Stimulated activated naive B cell treated with anti-CD40 and anti-IgM and Interleukin-4, amounts not matched to agents 10 μg/mL and 1 μg/mL and 100 μg/mL, for 72 hours (primary cell): ENCODE results near the gene NHSL1.

Experiments
- ATAC-seq, 2 donors: fragments of 150-1000 bp; cut with Tn5 transposase; replicated peaks; 2 replicates each; pipeline ENCODE4 v1.10.0; 2021; ENCODE audit warnings: moderate library complexity in 1 of 2
- DNase-seq: peaks from one replicate; pipeline ENCODE4 v3.0.0; 2021
- H3K27ac Mint-ChIP-seq: one replicate; pipeline ENCODE4 v1.8.0; 2022; ENCODE audit warnings: mild to moderate bottlenecking, mixed read lengths
- H3K27me3 Mint-ChIP-seq, 2 donors: one replicate each; pipeline ENCODE4 v1.8.0; 2022; ENCODE audit warnings: mixed read lengths in 2 of 2
- H3K36me3 Mint-ChIP-seq, 2 donors: one replicate each; pipeline ENCODE4 v1.8.0; 2022; ENCODE audit warnings: mixed read lengths in 2 of 2, mild to moderate bottlenecking in 1 of 2
- H3K4me1 Mint-ChIP-seq, 2 donors: one replicate each; pipeline ENCODE4 v1.8.0; 2022; ENCODE audit warnings: mixed read lengths in 2 of 2, mild to moderate bottlenecking in 1 of 2
- H3K4me3 Mint-ChIP-seq, 2 donors: one replicate each; pipeline ENCODE4 v1.8.0; 2022; ENCODE audit warnings: mild to moderate bottlenecking in 2 of 2, mixed read lengths in 2 of 2, moderate library complexity in 1 of 2
- H3K9me3 Mint-ChIP-seq, 2 donors: one replicate each; pipeline ENCODE4 v1.8.0; 2022; ENCODE audit warnings: mixed read lengths in 2 of 2, mild to moderate bottlenecking in 1 of 2

Gene NHSL1

DNA sequence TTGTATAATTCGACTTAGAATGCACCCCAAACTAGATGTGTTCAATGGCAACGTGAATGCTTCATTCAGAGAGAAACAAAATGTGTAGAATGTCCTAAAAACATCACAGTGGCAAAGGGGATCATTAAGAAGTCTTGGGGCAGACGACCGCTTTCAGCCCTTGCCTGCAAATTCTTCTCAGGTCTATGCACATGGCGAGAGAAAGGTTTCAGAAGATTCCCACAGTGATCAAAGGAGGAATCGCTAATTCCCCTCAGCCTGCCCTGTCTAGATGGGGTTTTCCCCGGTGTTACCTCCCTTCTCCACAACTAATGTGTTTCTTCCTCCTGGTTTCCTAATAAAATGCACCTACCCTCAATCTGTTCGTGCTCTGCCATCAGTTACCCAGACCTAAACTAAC, 13.3 kb upstream of the NHSL1 start:
- DNase-seq: no peak
- H3K4me3 Mint-ChIP-seq: no peak overlapping the region
- ATAC-seq: no peak
- peaks cover under 1% of the 10 kb centered on the region in 2 donors for H3K9me3 Mint-ChIP-seq
- H3K27me3 Mint-ChIP-seq: peaks cover 5 to 6% of the 10 kb centered on the region in 2 donors
- no peak overlapping the region for H3K27ac Mint-ChIP-seq
- peaks cover under 1% of the 10 kb centered on the region in 2 donors for H3K36me3 Mint-ChIP-seq
- H3K4me1 Mint-ChIP-seq: peaks cover under 1 to 5% of the 10 kb centered on the region in 2 donors

DNA sequence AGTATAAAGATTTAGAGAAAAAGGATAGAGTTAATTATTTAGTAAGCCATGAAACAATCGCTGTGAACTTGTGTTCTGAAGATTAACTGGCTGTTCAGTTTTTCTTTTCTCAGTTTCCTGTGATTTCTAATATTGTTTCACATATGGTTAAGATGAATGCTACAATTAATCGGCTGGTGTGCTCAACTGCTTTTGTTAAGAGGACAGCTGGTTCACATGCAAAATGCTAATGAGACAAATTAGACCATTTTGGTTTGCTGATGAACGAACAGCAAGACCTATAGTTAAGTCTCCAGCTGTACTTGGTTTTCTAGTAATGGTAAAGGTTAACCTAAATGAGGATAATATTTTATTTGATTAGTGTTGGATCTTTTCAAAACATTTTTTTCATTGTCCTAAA, 10.8 kb upstream of the NHSL1 start:
- peaks cover 0 to 5% of the 10 kb centered on the region in 2 donors for H3K4me1 Mint-ChIP-seq
- no peak for ATAC-seq
- DNase-seq: no peak
- H3K27ac Mint-ChIP-seq: no peak overlapping the region
- no peaks in the 10 kb centered on the region for H3K9me3 Mint-ChIP-seq
- peaks cover 5% of the 10 kb centered on the region in 2 donors for H3K27me3 Mint-ChIP-seq
- no peaks in the 10 kb centered on the region for H3K36me3 Mint-ChIP-seq
- no peak overlapping the region for H3K4me3 Mint-ChIP-seq

DNA sequence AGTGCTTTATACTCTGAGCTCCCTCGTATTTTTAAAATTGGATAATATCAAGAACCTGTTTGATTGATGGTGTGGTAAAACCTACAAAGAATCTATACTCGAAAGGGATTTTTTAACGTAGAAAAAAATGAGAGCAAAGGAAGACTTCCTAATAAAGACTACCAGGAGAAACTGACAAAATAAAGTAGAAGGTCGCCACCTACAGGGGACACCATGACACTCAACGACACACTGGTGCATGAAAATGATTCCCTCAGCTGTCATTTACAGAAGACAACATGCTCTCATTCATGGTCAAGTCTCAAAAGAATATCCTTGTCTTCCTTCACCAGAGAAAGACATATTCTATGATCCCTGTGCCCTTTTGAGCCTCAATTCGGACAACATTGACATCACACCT, 10.1 kb upstream of the NHSL1 start:
- DNase-seq (no peak), ATAC-seq (peak in 1 of 2 donors; percentile 52)
- Mint-ChIP-seq H3K4me3 (no peak overlapping the region), H3K9me3 (no peaks in the 10 kb centered on the region), H3K36me3 (no peaks in the 10 kb centered on the region), H3K4me1 (peaks cover 0 to 6% of the 10 kb centered on the region in 2 donors), H3K27me3 (peaks cover 5% of the 10 kb centered on the region in 2 donors), H3K27ac (no peak overlapping the region)

DNA sequence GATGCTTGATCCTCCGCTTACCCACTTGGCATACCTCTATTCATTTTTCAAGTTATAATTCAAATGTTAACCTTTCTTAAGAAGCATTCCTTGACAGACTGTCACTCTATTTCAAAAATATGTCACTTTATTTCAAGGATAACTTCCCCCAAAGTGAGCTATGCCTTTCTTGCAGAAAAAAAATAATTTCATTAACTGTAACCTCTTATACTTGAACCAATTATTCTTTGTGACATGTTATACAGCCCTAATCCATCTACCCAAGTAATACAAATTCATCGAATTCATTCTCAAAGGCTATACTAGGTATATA, 9.3 kb upstream of the NHSL1 start:
- H3K36me3 Mint-ChIP-seq: no peaks in the 10 kb centered on the region
- no peak overlapping the region for H3K27ac Mint-ChIP-seq
- no peaks in the 10 kb centered on the region for H3K9me3 Mint-ChIP-seq
- peaks cover 3 to 13% of the 10 kb centered on the region in 2 donors for H3K4me1 Mint-ChIP-seq
- ATAC-seq (no peak), DNase-seq (no peak)
- peaks cover 5% of the 10 kb centered on the region in 2 donors for H3K27me3 Mint-ChIP-seq
- no peak overlapping the region for H3K4me3 Mint-ChIP-seq

DNA sequence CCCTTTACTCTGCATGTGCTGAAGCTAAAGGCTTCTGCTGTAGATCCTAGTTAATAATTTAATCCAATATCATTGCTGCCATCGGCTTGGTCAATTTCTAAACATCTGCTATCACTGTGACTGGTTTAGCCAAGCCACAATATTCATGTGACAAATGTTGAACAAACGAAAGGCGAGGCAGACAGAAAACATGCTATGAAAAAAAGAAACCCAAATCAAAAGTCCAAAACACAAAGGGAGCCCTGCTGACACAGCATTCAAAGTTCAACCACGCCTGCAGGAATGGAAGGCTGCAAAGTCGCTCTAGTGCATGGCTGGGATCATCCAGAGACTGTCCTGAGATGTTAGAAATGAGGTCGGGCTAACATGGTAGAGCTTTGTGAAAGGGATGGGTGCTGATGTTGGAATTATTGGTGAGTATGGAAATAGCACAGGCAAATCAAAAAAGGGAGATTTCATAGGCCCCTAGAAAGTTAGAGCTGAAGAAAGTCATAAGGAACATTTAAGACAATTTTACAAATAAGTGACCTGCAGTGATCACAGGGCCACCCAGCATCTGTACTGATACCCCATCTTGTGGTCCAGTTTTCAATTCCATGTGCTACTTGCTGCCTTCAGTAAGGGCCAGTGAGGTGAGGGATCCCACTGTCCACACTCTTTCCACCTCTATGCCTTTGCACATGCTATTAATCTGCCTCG, 8.8 kb upstream of the NHSL1 start:
- DNase-seq (no peak), ATAC-seq (no peak)
- Mint-ChIP-seq H3K36me3 (no peaks in the 10 kb centered on the region), H3K27ac (no peak overlapping the region), H3K9me3 (no peaks in the 10 kb centered on the region), H3K4me3 (no peak overlapping the region), H3K27me3 (peaks cover 5% of the 10 kb centered on the region in 2 donors), H3K4me1 (peaks cover 3 to 13% of the 10 kb centered on the region in 2 donors)

DNA sequence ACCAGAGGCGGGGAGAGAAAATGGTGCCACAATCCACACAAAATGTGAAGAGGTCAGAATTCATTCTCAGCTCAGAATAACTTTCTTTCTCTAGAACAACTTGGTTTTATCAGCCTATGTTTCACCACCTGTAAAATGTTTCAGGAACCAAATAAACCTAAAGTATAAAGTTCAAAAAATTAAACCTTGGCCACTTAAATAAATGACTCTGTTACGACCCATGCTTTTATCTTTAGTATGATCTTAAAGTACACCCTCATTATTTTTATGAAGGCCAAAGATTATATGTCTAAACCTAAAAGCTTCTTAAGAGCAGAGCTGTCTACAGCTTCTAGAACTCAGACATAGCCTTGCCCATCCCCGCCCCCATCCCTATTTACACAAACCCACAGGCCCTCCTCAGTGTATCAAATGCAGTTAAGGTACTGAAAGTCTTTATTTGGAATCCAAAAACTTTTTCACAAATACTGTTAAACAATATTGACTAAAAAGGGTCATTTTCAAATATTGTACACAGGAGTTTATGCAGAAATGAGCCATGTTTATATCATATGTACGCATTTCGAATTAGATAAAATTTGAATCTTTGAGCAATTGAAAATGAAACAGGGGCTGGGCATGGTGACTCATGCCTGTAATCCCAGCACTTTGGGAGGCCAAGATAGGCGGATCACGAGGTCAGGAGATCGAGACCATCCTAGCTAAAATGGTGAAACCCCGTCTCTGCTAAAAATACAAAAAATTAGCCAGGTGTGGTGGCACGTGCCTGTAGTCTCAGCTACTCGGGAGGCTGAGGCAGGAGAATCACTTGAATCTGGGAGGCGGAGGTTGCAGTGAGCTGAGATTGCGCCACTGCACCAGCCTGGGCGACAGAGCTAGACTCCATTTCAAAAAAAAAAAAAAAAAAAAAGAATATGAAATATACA, 5.7 kb upstream of the NHSL1 start:
- H3K27ac Mint-ChIP-seq: no peak overlapping the region
- no peaks in the 10 kb centered on the region for H3K9me3 Mint-ChIP-seq

DNA sequence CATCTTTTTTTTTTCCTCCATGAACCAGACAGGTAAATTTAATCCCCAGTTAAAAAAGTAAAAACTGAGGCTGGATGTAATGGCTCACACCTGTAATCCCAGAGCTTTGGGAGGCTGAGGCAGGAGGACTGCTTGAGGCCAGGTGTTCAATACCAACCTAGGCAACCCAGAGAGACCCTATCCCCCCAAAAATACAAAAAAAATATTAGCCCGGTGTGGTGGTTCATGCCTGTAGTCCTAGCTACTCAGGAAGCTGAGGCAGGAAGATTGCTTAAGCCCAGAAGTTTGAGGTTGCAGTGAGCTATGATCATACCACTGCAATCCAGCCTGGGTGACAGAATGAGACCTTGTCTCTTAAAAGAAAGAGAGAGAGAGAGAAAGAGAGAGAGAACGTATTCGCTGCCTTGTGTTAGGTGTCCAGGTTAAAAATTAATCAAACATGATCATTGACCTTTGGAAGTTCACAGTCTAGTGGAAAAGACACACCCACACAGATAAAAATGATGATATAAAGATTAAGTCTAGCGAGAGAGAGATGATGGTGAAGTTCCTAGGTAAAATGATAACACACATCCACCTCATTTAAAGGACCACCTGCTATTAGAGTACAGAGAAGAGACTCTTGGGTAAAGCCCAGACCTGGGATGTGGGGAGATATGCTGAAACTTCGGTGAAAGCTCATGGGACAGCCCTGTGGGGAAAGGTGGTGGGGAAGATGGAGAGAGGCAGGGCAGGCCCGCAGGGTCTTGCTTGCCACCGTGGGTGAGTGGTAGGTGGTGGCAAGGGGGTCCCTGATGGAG, 4.8 kb upstream of the NHSL1 start:
- Mint-ChIP-seq H3K27ac (no peak overlapping the region), H3K27me3 (no peaks in the 10 kb centered on the region), H3K4me1 (peaks cover 9 to 17% of the 10 kb centered on the region in 2 donors), H3K9me3 (no peaks in the 10 kb centered on the region), H3K4me3 (no peak overlapping the region), H3K36me3 (no peaks in the 10 kb centered on the region)
- DNase-seq (no peak), ATAC-seq (no peak)

More for the DNA sequence above, 5.7 kb upstream of the NHSL1 start:
- Mint-ChIP-seq H3K27me3 (no peaks in the 10 kb centered on the region), H3K4me1 (peaks cover 3 to 13% of the 10 kb centered on the region in 2 donors), H3K4me3 (no peak overlapping the region), H3K36me3 (no peaks in the 10 kb centered on the region)
- no peak for DNase-seq
- no peak for ATAC-seq

DNA sequence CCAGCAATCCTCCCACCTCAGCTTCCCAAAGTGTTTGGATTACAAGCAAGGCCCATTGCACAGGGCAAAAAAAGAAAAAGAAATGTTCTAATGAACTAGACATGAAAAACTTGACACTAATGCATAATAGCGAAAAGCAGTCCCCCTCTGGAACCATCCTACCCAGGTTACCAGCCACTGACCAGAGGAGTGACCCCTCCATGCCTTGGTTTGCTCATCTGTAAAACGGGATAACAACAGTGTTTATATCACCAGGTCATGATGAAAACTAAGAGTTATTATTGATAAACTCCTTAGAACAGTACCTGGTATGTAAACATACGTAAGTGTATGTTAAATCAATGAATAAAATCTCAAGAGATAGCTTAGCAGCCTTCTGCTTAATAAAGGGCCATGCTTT, 3.3 kb upstream of the NHSL1 start:
- ATAC-seq (no peak), DNase-seq (no peak)
- peaks cover 0 to 5% of the 10 kb centered on the region in 2 donors for H3K27me3 Mint-ChIP-seq
- no peaks in the 10 kb centered on the region for H3K9me3 Mint-ChIP-seq
- H3K36me3 Mint-ChIP-seq: no peaks in the 10 kb centered on the region
- H3K27ac Mint-ChIP-seq: no peak overlapping the region
- H3K4me3 Mint-ChIP-seq: no peak overlapping the region
- peaks cover 16 to 29% of the 10 kb centered on the region in 2 donors for H3K4me1 Mint-ChIP-seq

DNA sequence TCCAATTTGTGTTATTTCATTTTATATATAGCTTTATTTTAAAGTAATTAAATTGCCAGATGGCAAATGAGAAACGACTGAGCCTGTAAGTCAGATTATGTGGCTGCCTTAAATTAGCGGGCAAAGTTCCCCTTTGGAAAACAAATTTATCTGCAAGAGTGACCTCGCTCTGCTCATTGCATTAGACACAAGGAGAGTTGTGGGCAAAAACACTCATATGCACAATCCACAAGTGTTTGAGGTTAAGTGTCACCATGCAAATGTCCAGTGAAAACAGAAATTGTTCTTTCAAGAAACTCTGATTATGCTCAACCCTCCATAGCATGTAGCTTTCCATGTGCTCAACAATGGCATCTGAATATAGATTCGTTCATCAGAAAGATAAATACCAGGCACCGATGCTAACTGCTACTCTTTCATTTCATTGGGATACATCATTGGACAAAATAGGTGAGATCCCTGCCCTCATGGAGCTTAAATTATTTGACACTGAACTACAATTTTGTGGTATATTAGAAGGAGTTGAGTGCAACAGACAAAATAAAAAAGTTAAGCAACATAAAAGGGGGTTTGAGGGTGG, 1.7 kb upstream of the NHSL1 start:
- no peak for DNase-seq
- no peak overlapping the region for H3K4me3 Mint-ChIP-seq
- H3K9me3 Mint-ChIP-seq: no peaks in the 10 kb centered on the region
- no peak overlapping the region for H3K27ac Mint-ChIP-seq
- no peaks in the 10 kb centered on the region for H3K36me3 Mint-ChIP-seq
- peaks cover 16 to 29% of the 10 kb centered on the region in 2 donors for H3K4me1 Mint-ChIP-seq
- peaks cover 0 to 5% of the 10 kb centered on the region in 2 donors for H3K27me3 Mint-ChIP-seq
- no peak for ATAC-seq

DNA sequence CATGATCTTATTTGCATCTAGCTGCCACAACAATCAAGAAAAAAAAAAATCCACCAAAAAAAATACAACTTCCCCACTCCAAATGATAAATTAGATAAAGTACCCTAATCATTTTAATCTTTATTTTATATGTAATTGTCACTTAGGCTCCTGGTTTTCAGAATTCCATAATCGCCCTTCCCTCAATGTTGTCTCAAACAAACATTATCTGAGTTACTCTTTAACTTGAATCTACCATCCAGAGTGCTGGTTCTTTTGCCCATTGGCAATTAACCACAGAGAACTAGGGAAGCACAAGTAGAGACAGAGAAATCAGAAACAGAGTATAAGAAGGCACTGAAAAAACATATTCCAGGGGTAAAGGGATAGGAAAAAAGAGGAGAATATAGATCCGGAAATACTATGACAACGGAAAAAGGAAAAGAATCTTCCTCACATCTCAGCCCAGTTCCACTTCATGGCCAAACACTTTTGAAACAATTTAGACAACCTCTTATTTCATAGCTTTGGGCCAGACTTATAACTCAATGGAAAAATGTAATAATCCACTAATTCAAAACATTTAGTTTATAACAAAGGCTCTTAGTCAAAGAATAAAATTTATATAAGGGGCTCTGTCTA, 861 bp upstream of the NHSL1 start:
- no peak overlapping the region for H3K27ac Mint-ChIP-seq
- ATAC-seq: no peak
- H3K36me3 Mint-ChIP-seq: no peaks in the 10 kb centered on the region
- no peak for DNase-seq
- peaks cover 16 to 29% of the 10 kb centered on the region in 2 donors for H3K4me1 Mint-ChIP-seq
- H3K4me3 Mint-ChIP-seq: no peak overlapping the region
- H3K9me3 Mint-ChIP-seq: no peaks in the 10 kb centered on the region
- peaks cover 0 to 5% of the 10 kb centered on the region in 2 donors for H3K27me3 Mint-ChIP-seq

DNA sequence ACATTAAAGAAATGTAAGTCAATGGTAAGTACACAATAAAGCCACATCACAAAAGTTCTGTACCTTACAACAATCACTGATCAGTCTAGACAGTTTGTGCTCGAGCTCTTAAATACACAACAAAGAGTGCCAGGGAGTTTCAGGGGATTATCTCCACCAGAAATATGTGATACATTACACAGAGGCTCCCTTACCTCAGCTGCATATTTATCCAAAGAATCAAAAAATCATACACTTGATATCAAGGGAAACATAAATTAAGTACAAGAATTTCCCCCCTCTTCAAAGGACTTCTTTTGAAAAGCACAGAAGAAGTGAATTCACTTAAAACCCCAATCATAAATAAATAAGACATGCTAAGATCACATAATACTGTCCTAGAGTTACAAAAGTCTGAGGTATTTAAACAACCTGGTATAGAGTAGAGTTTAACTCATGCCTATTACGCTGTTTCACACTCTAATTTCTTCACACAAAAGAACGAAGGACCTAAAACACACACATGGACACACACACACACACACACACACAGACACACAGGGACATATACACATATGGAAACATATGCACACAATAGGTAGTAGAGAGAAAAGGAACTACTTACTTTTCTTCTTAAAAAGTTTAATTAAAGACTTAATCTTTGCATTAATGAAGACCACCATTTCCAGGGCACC, 528 bp downstream of the NHSL1 start:
- peak overlapping the region; percentile 66 for H3K4me3 Mint-ChIP-seq
- peaks cover 13 to 21% of the 10 kb centered on the region in 2 donors for H3K4me1 Mint-ChIP-seq
- H3K27me3 Mint-ChIP-seq: peaks cover 0 to 5% of the 10 kb centered on the region in 2 donors
- peak overlapping the region; percentile 76 for H3K27ac Mint-ChIP-seq
- no peaks in the 10 kb centered on the region for H3K9me3 Mint-ChIP-seq
- DNase-seq (no peak), ATAC-seq (no peak)
- H3K36me3 Mint-ChIP-seq: no peaks in the 10 kb centered on the region

DNA sequence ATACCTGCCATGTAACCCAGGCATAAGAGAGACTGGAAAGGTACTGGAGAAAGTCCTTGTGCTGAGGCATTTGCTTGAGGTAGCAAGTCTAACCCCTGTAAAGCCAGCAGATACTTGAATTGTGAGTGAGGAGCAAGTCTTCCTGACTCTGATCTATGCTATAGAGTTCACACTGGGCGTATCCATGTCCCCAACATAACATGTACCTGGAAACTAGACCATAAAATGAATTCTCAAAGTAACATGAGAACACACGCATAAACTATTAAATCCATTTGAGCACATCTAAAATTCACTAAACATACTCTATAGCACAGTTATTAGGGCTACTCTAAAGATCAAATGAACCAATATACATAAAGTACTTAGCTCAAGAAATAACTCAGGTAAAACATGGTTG, 2.0 kb downstream of the NHSL1 start:
- Mint-ChIP-seq H3K27ac (no peak overlapping the region), H3K36me3 (no peaks in the 10 kb centered on the region), H3K9me3 (no peaks in the 10 kb centered on the region), H3K4me1 (peaks cover 13 to 21% of the 10 kb centered on the region in 2 donors), H3K27me3 (peaks cover 0 to 5% of the 10 kb centered on the region in 2 donors), H3K4me3 (no peak overlapping the region)
- DNase-seq (no peak), ATAC-seq (no peak)

DNA sequence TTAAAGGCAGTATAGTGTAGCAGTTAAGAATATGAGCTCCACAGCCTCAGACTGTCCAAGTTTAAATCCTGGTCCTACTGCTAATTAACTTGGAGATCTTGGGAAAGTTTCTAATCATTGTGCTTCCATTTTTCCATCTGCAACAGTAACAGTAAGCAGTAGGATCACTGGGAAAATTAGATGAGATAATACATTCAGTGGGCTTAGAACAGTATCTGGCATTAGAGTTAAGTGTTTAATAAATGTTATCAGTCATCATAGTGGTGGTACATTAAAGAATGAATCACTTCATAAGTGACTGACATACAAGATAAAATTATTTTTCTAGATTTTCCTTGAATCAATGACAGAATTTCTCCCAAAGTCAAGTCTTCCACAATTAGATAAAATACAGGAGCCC, 5.0 kb downstream of the NHSL1 start:
- DNase-seq (no peak), ATAC-seq (no peak)
- Mint-ChIP-seq H3K4me3 (no peak overlapping the region), H3K27me3 (peaks cover 0 to 5% of the 10 kb centered on the region in 2 donors), H3K4me1 (peaks cover 8 to 15% of the 10 kb centered on the region in 2 donors), H3K27ac (no peak overlapping the region), H3K9me3 (no peaks in the 10 kb centered on the region), H3K36me3 (no peaks in the 10 kb centered on the region)
